ENCODE data around the gene GFY. TPM values are rescaled to one million over a fixed set of nuclear protein-coding genes. Genes with fewer than 3 reads are reported as not detected.

Gene GFY
- total and polyA plus RNA-seq, 2 experiments from 2014 or later: 1.2 TPM; not detected in 1

DNA sequence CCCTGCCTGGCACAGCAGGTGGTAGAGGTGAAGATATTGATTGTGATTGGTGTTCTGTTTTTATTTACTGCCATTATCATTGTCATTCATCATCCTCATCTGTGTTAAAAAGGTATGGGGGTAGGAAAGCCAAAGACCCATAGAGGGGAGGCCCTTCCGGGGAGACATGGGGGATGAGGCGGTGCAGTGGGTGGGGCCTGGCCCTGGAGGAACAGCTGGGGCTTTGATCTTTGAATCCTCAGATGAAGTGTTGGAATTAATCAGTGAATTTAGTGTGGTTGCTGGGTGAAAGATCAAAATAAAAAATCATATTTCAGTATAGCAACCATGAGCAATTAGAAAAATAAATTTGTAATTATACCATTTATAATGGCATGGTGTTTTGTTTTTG is 9.4 kb upstream of the GFY start:
- Mint-ChIP-seq H3K4me1 (peaks cover 37% of the 10 kb centered on the region), H3K36me3 (ENCODE audit: low read depth) (no peaks in the 10 kb centered on the region), H3K27me3 (ENCODE audit: insufficient read depth, low read depth, poor library complexity) (peaks cover 10% of the 10 kb centered on the region), H3K27ac (no peak overlapping the region), H3K4me3 (no peak overlapping the region; the same call in 2 of the 3 replicates), H3K9me3 (no peaks in the 10 kb centered on the region)
- Histone ChIP-seq H3K4me2 (no peak overlapping the region), H3K27ac (ENCODE audit: low read depth) (no peak overlapping the region), H3F3A (replicated peaks; ENCODE audit: low read depth) (peaks cover 4% of the 10 kb centered on the region; the same call in 1 of the 2 replicates), H3K79me2 (replicated peaks; ENCODE audit: insufficient read depth) (no peaks in the 10 kb centered on the region), H3K36me3 (ENCODE audit: insufficient read depth) (no peaks in the 10 kb centered on the region), H3K27me3 (ENCODE audit: insufficient read depth) (no peaks in the 10 kb centered on the region), H3K4me3 (no peak overlapping the region), H4K20me1 (replicated peaks; ENCODE audit: insufficient read depth) (no peaks in the 10 kb centered on the region), H3K4me1 (ENCODE audit: insufficient read depth) (peaks cover 11% of the 10 kb centered on the region), H2AFZ (no peak overlapping the region), H3K9me2 (ENCODE audit: insufficient read depth) (no peaks in the 10 kb centered on the region)
- ATAC-seq (no peak), DNase-seq (ENCODE audit: low spot score) (no peak)
- TF ChIP-seq, protein P1, sequence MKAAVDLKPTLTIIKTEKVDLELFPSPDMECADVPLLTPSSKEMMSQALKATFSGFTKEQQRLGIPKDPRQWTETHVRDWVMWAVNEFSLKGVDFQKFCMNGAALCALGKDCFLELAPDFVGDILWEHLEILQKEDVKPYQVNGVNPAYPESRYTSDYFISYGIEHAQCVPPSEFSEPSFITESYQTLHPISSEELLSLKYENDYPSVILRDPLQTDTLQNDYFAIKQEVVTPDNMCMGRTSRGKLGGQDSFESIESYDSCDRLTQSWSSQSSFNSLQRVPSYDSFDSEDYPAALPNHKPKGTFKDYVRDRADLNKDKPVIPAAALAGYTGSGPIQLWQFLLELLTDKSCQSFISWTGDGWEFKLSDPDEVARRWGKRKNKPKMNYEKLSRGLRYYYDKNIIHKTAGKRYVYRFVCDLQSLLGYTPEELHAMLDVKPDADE (IDR thresholded peaks at IDR 0.05): no peak
- TF ChIP-seq NANOG (IDR thresholded peaks at IDR 0.05; ENCODE audit: borderline replicate concordance) (no peak), ZNF114 (CRISPR knock-in tag; IDR thresholded peaks at IDR 0.05) (no peak), ZNF331 (CRISPR knock-in tag; IDR thresholded peaks at IDR 0.05; ENCODE audit: low read depth) (no peak), EZH2 (IDR thresholded peaks at IDR 0.05; ENCODE audit: low read depth, unreplicated experiment) (no peak), POLR2AphosphoS5 (IDR thresholded peaks at IDR 0.05; ENCODE audit: low read depth) (no peak), STAT1 (IDR thresholded peaks at IDR 0.05; ENCODE audit: unreplicated experiment) (no peak)
- TF ChIP-seq, protein P2, sequence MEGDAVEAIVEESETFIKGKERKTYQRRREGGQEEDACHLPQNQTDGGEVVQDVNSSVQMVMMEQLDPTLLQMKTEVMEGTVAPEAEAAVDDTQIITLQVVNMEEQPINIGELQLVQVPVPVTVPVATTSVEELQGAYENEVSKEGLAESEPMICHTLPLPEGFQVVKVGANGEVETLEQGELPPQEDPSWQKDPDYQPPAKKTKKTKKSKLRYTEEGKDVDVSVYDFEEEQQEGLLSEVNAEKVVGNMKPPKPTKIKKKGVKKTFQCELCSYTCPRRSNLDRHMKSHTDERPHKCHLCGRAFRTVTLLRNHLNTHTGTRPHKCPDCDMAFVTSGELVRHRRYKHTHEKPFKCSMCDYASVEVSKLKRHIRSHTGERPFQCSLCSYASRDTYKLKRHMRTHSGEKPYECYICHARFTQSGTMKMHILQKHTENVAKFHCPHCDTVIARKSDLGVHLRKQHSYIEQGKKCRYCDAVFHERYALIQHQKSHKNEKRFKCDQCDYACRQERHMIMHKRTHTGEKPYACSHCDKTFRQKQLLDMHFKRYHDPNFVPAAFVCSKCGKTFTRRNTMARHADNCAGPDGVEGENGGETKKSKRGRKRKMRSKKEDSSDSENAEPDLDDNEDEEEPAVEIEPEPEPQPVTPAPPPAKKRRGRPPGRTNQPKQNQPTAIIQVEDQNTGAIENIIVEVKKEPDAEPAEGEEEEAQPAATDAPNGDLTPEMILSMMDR (conservative IDR thresholded peaks at IDR 0.05; ENCODE audit: low read depth in 2 of 2): no peak
- TF ChIP-seq, protein P3, sequence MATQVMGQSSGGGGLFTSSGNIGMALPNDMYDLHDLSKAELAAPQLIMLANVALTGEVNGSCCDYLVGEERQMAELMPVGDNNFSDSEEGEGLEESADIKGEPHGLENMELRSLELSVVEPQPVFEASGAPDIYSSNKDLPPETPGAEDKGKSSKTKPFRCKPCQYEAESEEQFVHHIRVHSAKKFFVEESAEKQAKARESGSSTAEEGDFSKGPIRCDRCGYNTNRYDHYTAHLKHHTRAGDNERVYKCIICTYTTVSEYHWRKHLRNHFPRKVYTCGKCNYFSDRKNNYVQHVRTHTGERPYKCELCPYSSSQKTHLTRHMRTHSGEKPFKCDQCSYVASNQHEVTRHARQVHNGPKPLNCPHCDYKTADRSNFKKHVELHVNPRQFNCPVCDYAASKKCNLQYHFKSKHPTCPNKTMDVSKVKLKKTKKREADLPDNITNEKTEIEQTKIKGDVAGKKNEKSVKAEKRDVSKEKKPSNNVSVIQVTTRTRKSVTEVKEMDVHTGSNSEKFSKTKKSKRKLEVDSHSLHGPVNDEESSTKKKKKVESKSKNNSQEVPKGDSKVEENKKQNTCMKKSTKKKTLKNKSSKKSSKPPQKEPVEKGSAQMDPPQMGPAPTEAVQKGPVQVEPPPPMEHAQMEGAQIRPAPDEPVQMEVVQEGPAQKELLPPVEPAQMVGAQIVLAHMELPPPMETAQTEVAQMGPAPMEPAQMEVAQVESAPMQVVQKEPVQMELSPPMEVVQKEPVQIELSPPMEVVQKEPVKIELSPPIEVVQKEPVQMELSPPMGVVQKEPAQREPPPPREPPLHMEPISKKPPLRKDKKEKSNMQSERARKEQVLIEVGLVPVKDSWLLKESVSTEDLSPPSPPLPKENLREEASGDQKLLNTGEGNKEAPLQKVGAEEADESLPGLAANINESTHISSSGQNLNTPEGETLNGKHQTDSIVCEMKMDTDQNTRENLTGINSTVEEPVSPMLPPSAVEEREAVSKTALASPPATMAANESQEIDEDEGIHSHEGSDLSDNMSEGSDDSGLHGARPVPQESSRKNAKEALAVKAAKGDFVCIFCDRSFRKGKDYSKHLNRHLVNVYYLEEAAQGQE (IDR thresholded peaks at IDR 0.05; ENCODE audit: unreplicated experiment): no peak
- TF ChIP-seq, protein P4, sequence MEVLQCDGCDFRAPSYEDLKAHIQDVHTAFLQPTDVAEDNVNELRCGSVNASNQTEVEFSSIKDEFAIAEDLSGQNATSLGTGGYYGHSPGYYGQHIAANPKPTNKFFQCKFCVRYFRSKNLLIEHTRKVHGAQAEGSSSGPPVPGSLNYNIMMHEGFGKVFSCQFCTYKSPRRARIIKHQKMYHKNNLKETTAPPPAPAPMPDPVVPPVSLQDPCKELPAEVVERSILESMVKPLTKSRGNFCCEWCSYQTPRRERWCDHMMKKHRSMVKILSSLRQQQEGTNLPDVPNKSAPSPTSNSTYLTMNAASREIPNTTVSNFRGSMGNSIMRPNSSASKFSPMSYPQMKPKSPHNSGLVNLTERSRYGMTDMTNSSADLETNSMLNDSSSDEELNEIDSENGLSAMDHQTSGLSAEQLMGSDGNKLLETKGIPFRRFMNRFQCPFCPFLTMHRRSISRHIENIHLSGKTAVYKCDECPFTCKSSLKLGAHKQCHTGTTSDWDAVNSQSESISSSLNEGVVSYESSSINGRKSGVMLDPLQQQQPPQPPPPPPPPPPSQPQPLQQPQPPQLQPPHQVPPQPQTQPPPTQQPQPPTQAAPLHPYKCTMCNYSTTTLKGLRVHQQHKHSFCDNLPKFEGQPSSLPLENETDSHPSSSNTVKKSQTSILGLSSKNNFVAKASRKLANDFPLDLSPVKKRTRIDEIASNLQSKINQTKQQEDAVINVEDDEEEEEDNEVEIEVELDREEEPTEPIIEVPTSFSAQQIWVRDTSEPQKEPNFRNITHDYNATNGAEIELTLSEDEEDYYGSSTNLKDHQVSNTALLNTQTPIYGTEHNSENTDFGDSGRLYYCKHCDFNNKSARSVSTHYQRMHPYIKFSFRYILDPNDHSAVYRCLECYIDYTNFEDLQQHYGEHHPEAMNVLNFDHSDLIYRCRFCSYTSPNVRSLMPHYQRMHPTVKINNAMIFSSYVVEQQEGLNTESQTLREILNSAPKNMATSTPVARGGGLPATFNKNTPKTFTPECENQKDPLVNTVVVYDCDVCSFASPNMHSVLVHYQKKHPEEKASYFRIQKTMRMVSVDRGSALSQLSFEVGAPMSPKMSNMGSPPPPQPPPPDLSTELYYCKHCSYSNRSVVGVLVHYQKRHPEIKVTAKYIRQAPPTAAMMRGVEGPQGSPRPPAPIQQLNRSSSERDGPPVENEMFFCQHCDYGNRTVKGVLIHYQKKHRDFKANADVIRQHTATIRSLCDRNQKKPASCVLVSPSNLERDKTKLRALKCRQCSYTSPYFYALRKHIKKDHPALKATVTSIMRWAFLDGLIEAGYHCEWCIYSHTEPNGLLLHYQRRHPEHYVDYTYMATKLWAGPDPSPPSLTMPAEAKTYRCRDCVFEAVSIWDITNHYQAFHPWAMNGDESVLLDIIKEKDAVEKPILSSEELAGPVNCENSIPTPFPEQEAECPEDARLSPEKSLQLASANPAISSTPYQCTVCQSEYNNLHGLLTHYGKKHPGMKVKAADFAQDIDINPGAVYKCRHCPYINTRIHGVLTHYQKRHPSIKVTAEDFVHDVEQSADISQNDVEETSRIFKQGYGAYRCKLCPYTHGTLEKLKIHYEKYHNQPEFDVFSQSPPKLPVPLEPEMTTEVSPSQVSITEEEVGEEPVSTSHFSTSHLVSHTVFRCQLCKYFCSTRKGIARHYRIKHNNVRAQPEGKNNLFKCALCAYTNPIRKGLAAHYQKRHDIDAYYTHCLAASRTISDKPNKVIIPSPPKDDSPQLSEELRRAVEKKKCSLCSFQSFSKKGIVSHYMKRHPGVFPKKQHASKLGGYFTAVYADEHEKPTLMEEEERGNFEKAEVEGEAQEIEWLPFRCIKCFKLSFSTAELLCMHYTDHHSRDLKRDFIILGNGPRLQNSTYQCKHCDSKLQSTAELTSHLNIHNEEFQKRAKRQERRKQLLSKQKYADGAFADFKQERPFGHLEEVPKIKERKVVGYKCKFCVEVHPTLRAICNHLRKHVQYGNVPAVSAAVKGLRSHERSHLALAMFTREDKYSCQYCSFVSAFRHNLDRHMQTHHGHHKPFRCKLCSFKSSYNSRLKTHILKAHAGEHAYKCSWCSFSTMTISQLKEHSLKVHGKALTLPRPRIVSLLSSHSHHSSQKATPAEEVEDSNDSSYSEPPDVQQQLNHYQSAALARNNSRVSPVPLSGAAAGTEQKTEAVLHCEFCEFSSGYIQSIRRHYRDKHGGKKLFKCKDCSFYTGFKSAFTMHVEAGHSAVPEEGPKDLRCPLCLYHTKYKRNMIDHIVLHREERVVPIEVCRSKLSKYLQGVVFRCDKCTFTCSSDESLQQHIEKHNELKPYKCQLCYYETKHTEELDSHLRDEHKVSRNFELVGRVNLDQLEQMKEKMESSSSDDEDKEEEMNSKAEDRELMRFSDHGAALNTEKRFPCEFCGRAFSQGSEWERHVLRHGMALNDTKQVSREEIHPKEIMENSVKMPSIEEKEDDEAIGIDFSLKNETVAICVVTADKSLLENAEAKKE (CRISPR knock-in tag; IDR thresholded peaks at IDR 0.05): no peak
